NCI-H2107 treated with DMSO at 0.1 percent for 48 hours (cell line): ENCODE measurements around the gene NUP85.
"Not testable (repeated sequence)": the region's sequence is repeated elsewhere in the genome, so short reads cannot be mapped to it uniquely, and the experiment has no call there.

ENCODE experiments used
- DNase-seq: peaks from one replicate; lab custom pipeline; 2025; ENCODE audit not compliant: unreplicated experiment; lab: John Stamatoyannopoulos, UW

Gene NUP85

GRCh38 chr17:75199886-75200618 is 5.4 kb upstream of the NUP85 start:
- DNase-seq = no peak

GRCh38 chr17:75205793-75206163 is 299 bp downstream of the NUP85 start:
- no peak for DNase-seq

- DNase-seq = not testable (repeated sequence)
Observed at GRCh38 chr17:75207050-75207407, 1.6 kb downstream of the NUP85 start.

GRCh38 chr17:75207760-75208159 is 2.3 kb downstream of the NUP85 start:
- no peak for DNase-seq

- no peak for DNase-seq
Observed at GRCh38 chr17:75208161-75208560, 2.7 kb downstream of the NUP85 start.

- DNase-seq = no peak
Observed at GRCh38 chr17:75209061-75209460, 3.6 kb downstream of the NUP85 start.

GRCh38 chr17:75218131-75218530 is 12.7 kb downstream of the NUP85 start:
- DNase-seq = no peak

GRCh38 chr17:75219815-75220214 is 14.3 kb downstream of the NUP85 start:
- DNase-seq = no peak

- DNase-seq = no peak
Observed at GRCh38 chr17:75225016-75225415, 19.5 kb downstream of the NUP85 start.

- DNase-seq = no peak
Observed at GRCh38 chr17:75227729-75228128, 22.2 kb downstream of the NUP85 start.

GRCh38 chr17:75228305-75228704 is 22.8 kb downstream of the NUP85 start:
- no peak for DNase-seq

- DNase-seq = no peak
Observed at GRCh38 chr17:75228847-75229246, 23.4 kb downstream of the NUP85 start.

GRCh38 chr17:75231071-75231470 is 25.6 kb downstream of the NUP85 start:
- no peak for DNase-seq

GRCh38 chr17:75231741-75232464 is 26.4 kb downstream of the NUP85 start:
- DNase-seq = no peak

GRCh38 chr17:75232786-75233185 is 27.3 kb downstream of the NUP85 start:
- no peak for DNase-seq

GRCh38 chr17:75237100-75238014 is 31.9 kb downstream of the NUP85 start:
- no peak for DNase-seq

GRCh38 chr17:75238020-75238580 is 32.6 kb downstream of the NUP85 start:
- DNase-seq = no peak

- no peak for DNase-seq
Observed at GRCh38 chr17:75238684-75239191, 33.3 kb downstream of the NUP85 start.

GRCh38 chr17:75239214-75239613 is 33.7 kb downstream of the NUP85 start:
- no peak for DNase-seq

- no peak for DNase-seq
Observed at GRCh38 chr17:75239778-75240393, 34.4 kb downstream of the NUP85 start.
